22Rv1 (cell line): Measurements from ENCODE around the gene KLHL29.

Source experiments
- H3K27ac ChIP-seq: fragments of 450-650 bp; 2 replicates; pipeline ENCODE4 v1.5.1; 2017
- ZFX ChIP-seq: fragments of 450-650 bp; IDR thresholded peaks from 2 replicates; pipeline ENCODE4 v1.6.1; 2017; ENCODE audit warnings: antibody characterized with exemption, borderline replicate concordance
- TF ChIP-seq, protein P1 (sequence below): fragments of 450-650 bp; IDR thresholded peaks from 2 replicates; pipeline ENCODE4 v1.5.1; 2017; ENCODE audit warnings: mild to moderate bottlenecking

The KLHL29 gene

DNA sequence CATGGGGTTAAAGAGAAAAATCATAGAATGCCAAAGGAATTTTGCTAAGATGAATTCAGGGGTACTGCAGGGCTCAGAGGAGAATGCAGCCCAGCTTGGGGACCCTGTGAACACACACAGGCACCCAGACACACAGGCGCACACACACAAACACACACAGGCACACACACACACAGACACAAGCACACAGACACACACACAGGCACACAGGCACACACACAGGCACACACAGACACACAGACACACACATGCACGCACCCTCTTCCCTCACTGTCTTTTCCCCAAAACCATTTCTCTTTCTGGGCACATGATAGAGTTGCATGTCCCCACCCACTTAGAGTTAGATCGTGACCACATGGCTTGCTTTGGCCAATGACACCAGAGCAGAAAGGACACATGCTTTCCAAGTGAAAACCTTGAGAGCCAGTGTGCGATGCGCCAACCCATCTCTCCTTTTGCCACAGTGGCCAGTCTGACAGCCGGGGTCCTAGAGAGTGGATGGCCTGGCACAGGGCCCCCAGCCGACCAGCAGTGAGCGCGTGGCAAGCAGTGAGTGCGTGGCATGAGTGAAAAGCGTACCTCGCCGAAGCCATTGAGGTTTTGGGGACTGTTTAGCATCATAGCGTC lies 163.3 kb downstream of the KLHL29 start:
- TF ChIP-seq, protein P1, sequence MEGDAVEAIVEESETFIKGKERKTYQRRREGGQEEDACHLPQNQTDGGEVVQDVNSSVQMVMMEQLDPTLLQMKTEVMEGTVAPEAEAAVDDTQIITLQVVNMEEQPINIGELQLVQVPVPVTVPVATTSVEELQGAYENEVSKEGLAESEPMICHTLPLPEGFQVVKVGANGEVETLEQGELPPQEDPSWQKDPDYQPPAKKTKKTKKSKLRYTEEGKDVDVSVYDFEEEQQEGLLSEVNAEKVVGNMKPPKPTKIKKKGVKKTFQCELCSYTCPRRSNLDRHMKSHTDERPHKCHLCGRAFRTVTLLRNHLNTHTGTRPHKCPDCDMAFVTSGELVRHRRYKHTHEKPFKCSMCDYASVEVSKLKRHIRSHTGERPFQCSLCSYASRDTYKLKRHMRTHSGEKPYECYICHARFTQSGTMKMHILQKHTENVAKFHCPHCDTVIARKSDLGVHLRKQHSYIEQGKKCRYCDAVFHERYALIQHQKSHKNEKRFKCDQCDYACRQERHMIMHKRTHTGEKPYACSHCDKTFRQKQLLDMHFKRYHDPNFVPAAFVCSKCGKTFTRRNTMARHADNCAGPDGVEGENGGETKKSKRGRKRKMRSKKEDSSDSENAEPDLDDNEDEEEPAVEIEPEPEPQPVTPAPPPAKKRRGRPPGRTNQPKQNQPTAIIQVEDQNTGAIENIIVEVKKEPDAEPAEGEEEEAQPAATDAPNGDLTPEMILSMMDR, result no peak
- TF ChIP-seq ZFX, result no peak
- H3K27ac ChIP-seq, result no peak overlapping the region

DNA sequence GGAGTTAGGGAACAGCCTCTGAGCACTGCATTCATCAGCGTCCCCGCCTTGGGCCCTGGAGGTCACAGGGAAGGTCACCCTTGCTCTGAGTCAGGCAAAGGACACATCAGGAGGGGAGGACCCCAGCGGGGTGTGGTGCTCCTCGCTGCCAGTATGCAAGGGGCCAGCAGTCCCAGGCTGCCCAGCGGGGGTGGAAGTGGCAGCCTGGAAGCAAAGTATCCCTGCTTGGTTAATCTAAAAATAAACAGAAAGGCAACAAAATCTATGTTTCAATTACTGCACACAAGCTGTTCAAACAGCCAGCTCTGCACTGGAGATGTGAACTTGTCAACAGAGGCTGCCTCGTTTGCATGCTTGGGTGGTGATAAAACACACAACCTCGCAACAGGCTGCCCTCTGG lies 164.1 kb downstream of the KLHL29 start:
- no peak for TF ChIP-seq ZFX
- TF ChIP-seq, protein P1, result no peak
- H3K27ac ChIP-seq, result no peak overlapping the region

DNA sequence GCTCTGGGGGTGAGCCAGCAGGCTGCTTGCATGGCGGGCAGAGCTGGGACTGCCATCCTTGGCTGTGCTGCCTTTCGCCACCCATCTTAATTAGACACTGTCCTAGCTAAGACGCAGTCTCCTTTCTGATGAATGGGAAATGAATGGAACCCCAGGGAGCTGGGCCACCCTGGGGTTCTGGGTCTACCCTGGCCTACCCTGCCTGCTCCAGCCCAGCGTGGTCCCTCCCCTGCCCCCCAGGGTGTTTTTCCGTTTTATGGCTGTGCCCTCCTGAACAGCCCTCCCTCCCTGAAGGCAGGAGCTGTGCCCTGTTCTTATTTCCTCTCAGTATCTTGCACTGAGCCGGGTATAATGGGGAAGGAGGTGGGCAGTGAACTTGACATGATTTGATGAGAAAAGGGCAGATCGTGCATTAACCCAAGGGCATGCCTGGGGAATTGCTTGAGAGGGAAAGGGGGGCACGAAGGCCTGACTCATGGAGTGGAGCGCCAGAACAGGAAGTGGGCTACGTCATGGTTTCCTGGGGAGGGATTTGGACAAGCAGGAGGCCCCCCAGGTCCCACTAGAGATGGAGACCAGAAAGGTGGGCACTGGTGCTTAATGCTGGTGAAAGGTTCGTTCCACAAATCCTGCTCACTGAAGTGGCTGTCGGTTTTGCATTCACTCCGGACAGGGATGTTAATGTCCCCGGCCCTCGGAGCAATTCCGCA lies 165.0 kb downstream of the KLHL29 start:
- H3K27ac ChIP-seq, result no peak overlapping the region
- TF ChIP-seq ZFX, result no peak
- TF ChIP-seq, protein P1, result no peak

DNA sequence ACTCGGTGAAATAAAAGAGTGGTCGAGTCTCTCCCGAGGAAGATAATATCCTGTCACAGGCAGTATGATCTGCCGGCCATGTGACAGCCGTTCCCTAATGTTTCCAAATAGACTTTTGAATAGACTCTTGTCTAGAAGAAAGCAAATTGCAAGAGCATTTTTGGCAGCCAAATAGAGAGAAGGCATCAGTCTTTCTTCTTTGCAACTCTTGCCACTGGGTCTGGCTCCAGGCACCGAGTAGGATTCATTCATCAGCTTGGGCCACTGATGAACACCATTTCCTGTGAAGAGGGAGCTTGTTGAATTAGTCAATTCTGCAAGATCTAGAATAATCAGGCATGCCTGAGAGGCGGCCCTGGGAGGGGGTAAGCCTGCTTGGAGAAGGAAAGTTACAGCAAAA lies 165.6 kb downstream of the KLHL29 start:
- TF ChIP-seq ZFX, result no peak
- TF ChIP-seq, protein P1, result no peak
- H3K27ac ChIP-seq, result no peak overlapping the region

DNA sequence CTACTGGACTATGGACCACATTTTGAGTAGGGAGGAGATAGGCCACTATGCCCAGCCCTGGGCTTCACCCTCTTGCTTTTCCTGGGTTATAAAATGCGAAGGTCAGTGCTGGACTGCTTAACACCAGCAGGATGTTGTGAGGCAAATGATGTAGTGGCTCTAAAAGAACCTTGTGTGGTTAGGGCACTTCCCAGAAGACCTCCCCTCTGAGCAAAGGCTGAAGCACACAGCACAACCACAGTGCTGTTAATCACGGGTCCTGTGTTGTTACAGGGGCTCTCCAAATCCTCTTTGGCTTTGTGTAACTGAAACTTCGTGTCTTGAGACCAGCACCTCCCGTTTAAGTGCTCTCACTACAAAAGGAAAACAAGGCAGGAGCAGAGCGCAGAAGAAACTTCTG lies 166.9 kb downstream of the KLHL29 start:
- no peak for TF ChIP-seq ZFX
- TF ChIP-seq, protein P1, result no peak
- H3K27ac ChIP-seq, result no peak overlapping the region

DNA sequence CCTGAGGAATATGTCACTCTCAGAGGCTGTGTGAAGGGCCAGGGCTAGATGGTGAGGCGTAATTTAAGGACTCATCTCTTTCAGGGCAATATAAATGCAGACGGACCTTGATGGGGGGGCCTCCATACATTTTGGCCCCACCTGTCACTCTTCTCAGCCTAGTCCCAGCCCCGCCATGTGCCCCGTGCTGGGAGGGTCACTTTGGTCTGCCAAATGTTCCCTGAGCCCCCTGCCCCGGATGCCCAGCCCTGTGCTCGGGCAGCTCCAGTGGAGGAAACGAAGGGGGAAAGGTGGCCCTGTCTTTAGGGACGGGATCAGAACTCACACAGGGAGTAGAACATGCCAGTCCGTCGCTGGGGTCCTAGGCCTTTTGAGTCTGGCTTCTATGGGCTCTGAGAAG lies 168.6 kb downstream of the KLHL29 start:
- no peak overlapping the region for H3K27ac ChIP-seq
- TF ChIP-seq ZFX, result no peak
- TF ChIP-seq, protein P1, result no peak

DNA sequence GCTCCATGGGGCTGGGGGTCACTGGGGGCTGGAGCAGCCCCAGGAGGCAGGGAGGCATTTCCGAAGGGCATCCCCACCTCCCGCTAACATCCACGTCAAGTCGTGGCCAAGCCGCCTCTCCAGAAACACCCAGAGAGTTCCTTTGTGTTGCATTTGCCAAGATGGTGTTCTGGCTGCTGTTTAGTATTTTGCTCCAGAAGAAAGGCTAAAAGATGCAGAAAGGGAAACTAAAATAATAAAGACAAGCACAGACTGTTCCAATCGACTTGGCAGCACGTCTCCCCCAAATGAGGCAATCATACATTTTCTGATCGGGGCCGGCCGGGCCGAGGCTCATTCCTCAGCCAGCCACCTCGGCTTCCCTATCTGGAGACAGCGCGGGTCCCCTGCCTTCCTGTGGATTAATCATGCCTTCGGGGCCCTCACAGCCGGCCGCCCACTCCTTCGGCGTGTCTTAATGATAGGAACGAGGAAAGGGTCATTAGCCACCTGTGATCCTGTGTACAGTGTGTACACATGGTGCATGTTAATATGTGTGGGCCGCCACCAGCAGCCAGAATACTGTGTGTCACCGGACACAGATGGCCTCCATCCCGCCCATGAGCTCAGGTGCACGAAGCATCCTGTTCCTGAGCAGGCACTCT lies 169.2 kb downstream of the KLHL29 start:
- TF ChIP-seq, protein P1, result no peak
- TF ChIP-seq ZFX, result no peak

More for the DNA sequence above, 169.2 kb downstream of the KLHL29 start:
- no peak overlapping the region for H3K27ac ChIP-seq
